GM18519 (cell line): ENCODE results near the gene LRRC28.
A peak's percentile ranks its signal among the peaks of the same experiment; 100 is the strongest.

Experiments
- ATAC-seq: cut with Tn5 transposase; IDR thresholded peaks from one replicate; pipeline ENCODE4 v1.9.1; 2021; ENCODE audit warnings: mild to moderate bottlenecking, moderate library complexity; ENCODE audit not compliant: unreplicated experiment, low FRiP score

The LRRC28 gene

DNA sequence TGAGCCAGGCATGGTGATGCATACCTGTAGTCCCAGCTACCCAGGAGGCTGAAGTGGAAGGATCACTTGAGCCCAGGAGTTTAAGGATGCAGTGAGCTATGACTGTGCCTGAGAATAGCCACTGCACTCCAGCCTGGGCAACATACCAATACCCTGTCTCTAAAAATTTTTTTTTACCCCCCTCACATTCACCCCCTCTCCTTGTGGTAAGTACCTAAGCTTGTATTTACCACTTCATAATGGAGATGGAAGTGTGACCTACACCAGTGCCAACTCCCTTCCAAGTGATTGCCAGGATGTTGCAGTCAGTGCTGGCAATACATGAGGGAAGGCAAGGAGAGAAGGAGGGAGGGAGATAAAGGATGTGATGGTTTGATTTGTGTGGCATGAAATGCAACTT, 84.2 kb downstream of the LRRC28 start:
- no peak for ATAC-seq

DNA sequence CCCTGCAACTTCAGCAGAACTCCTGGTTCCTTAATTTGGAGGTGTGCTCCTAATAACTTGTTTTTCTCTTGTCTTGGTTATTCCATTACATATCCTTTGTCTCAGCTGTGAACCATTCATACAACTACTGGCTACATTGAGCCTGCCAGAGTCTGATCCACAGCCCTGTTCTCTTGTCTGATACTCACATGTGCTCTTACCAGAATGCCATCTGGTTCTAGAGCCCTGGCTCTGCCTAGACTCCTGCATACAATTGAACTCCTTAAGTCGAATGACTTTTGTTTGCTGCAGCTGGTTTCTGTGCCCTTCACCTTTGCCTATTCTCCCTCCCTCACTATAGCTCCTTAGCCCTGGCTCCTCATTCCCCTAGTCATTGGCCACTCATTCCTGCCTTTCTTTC, 85.5 kb downstream of the LRRC28 start:
- no peak for ATAC-seq

DNA sequence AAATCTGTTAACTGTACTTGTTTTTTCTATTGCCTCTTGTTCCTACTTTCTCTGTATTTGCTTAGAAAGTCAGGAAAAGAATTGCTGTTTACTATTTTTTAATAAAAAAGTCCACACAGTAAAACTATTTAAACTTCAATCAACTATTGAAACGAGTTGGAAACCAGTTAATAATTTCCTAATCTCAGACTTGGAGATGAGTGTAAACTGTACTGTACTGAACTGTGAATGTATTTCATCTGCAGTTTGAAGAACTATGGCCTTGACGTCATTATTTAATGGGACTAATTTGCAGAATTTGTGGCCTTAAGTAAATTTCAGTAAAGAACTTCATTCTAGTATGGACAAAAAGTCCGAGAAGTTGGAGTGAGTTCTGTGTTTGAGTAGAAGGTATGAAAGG, 89.1 kb downstream of the LRRC28 start:
- ATAC-seq: no peak

DNA sequence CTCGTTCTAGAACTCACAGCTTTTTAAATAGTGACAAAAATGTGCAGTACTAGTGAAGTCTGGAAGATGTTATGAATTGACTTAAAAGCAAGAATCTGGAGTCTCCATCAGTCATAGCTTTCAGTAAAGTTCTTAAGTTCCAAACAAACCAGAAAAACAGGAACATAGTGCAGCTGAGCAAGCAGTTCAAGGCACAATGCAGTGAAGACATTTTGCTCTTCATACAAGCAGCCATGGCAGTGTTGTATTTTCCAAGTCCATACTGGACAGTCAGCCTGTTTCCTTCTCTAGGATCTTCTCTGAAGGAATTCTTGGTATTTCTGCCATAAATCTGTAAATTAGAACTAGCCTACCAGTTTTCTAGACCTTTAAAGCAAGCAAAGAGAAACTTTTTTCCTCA, 90.5 kb downstream of the LRRC28 start:
- ATAC-seq: no peak

DNA sequence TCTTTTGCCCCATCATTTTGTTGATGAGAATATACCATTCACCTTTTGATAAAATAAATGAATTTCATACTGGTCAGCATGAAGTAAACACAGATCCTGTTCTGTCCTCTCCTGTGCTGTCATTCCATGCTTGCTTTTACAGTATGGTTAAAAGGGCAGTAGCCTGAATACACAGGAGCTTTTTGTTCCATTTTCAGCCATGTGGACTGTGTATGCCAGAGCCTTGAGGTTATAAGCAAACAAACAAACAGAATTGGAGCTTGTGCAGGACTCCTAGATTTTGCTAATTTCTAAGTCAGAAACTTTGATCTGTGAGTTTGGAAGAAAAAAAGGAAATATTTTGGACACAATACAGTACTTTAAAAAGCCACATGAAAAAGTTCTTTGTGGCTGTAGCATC, 91.9 kb downstream of the LRRC28 start:
- no peak for ATAC-seq

DNA sequence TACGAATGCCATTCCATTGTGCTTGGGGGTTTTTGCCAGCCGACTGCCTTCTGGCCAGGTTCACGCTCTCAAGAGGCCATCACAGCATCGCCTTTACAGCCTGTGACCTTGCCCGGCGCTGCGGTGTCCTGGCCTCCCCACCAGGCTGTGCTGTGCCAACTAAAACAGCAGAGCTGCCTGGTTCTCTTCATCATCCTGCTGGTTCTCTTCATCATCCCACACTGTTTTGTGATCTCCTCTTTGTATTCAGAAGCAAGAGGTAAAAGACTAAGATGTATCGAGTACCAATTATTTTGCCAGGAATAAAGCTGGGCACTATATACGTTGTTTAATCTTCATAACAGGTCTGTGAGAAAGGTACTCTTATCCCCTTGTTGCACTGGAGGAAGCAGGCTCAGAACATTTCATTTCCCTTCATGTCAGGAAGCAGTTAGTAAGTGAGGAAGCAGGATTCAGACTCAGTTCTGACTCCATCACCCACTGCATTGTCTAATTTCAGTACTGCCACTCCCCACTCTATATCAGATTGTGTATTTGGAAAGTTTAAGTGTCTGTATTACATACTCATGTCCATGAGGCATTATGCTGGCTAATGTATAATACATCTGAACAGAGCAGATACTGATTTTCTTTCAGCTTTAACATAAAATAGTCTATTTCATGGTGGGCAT, 92.7 kb downstream of the LRRC28 start:
- no peak for ATAC-seq

DNA sequence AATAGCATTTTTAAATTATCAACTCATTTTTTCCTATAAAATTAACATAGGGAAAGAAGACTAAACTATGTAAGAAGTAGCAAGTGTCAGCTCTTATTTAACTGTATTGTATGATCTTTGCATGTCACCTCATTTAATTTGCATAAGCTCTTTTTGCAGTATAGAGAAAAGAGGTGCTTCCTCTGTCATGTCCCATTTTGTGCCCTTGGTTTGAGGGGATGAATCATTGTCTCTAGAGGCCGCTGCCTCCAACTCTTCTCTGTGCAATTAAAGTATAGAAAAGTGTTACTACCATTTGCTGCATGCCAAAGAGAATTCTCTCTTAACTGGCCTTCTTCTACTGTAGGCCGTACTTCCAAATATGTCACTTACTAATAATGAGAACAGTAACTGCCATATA, 93.4 kb downstream of the LRRC28 start:
- ATAC-seq: no peak

DNA sequence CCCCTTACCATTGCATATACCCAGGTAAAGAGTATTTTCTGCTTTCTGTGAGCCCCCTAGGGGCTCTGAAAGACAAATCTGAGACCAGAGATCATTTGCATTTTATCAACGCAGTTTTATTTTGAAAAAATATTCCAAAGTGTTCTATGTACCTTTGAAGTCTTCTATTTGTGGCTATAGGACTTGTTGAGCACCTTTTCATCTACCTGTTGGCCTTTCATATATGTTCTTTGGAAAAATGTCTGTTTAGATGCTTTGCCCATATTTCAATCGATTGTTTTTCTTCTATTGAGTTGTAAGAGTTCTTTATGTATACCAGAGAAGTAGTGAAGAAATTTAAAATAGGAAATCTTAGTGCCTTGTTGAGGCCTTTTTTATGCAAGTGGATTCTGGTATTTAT, 94.0 kb downstream of the LRRC28 start:
- ATAC-seq: no peak

DNA sequence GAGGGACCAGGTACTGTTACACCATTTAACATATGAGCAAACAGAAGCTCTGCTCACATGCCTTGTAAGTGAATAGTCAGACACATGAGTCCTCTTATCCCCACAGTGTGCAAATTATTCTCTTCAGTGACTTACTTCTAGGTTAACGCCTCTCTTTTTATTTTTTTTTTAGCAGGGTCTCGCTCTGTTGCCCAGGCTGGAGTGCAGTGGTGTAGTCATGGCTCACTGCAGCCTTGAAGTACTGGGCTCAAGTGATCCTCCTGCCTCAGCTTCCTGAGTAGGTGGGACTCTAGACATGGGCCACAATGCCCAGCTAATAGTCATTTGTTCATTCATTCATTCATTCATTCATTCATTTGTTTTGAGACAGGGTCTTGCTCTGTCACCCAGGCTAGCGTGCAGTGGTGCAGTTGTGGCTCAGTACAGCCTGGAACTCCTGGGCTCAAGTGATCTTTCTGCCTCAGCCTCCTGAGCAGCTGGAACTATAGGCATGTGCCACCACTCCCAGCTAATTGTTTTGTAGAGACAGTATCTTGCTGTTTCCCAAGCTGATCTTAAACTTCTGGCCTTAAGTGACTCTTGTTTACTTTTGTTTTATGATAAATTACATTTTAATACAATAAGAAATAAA, 94.7 kb downstream of the LRRC28 start:
- ATAC-seq: no peak

DNA sequence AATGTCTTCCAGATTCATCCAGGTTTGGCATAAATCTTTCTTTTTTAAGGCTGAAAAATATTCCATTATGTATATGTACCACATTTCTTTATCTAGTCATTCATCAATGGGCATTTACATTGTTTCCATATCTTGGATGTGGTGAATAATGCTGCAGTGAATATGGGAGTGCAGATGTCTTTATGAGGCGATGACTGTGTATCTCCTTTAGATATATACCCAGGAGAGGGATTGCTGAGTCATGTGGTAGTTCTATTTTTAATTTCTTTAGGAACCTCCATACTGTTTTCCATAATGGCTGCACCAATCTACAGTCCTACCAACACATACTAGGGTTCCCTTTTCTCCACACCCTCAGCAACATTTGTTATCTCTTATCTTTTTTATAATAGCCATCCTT, 96.3 kb downstream of the LRRC28 start:
- ATAC-seq: no peak

DNA sequence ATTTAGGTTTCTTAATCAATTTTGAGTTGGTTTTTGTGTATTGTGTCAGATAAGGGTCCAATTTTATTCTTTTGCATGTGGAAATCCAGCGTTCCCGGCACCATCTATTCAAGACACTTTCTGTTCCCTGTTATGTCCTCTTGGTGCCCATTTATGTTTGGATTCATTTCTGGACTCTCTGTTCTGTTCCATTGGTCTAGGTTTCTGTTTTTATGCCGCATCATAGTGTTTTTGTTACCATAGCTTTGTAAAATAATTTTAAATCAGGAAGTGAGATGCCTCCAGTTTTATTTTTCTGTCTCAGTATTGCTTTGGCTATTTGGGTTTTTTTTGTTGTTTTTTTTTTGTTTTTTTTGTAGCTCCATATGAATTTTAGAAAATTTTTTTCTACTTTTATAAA, 97.1 kb downstream of the LRRC28 start:
- ATAC-seq: no peak

DNA sequence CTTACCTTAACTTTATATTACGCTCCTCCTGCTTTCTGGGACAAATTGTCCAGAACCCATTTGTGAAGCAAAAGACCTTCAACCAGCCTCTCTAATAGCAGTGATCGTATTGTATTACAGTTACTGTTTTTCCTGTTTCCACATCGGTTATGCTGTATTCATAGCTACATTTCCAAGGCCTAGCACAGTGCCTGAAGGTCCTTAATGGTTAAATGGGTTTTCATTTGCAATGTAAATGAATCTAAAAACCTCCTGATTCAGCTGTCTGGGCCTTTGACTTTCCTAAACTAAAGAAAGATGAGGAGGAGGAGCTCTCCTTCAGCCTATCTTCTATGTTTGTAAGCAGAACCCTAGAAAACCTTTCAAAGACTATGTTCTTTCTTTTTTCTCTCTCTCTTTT, 99.1 kb downstream of the LRRC28 start:
- no peak for ATAC-seq

DNA sequence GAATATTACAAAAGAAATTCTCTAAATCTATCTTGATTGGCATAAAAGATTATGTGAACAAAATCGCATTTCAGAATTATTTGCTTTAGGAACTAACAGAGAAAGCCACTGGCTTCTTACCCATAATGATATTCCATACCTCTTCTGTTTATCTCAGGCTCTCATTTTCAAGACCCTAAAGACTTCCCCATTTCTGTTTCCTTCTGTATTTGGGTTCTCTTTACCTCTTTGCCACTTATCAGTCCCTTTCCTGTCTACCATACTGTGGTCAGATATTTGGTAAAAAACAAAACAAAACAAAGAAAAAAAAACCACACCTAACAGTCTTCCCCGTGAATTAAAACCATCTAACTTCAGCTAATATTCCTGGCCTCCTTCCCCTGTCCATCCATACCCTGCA, 108.5 kb downstream of the LRRC28 start:
- no peak for ATAC-seq

DNA sequence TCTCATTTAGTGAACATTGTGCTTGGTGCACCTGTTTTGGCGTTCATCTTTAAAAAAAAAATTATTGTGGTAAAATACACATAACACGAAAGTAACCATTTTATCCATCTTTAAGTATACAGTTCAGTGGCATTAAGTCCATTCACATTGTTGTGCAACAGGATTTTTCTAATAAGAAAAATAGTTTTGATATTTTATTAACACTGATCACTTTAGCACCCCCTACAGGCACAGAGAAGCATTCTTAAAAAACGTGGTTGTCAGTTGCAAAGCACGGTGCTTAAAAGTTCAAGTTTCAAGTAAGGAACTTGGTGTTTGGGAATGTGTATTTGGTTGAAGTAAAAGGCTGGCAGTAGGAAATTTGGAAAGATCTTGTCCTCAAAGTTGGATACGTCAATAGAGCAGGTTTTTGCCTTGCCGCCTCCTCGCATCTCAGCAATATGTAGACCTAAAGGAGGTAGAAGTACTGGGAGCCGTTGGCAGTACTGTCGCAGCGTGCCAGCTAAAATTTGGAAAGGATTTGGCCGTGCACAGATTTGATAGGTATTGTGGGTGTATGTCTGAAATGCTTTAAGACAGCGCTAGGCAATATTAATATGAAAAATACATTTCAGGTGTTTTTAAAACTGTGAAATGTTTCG, 110.4 kb downstream of the LRRC28 start:
- no peak for ATAC-seq

DNA sequence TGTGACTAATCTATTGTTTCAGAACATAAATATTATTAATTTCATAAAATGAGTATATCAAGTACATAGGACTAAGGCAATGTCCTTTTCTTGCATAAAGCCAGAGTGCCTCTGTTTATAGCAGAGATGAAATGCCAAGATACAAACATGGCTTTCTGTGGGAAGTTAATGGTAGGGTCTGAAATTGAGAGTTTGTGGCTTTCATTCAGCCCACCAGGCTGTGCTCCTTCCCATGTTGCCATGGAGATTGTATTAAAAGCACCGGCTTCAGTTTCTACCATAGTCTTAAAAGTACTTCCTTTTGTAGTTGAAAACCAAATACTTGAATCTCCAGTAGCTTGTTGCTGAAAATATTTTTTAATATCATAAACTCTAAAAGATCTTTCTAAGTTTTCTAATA, 114.0 kb downstream of the LRRC28 start:
- ATAC-seq: peak; percentile 68

DNA sequence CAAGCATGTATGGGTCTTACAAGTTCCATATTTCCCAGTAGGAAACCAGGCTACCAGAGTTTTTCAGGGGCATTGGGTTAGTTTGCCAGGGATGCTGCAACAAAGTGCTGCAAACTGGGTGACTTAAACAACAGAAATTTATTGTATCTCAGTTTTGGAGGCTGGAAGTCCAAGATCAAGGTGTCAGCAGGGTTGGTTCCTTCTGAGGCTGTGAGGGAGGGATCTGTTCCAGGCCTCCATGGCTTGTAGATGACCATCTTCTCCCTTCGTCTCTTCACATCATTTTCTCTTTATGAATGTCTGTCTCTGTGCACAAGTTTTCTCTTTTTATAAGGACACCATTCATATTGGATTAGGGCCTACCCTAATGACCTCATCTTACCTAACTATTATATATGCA, 114.7 kb downstream of the LRRC28 start:
- no peak for ATAC-seq

DNA sequence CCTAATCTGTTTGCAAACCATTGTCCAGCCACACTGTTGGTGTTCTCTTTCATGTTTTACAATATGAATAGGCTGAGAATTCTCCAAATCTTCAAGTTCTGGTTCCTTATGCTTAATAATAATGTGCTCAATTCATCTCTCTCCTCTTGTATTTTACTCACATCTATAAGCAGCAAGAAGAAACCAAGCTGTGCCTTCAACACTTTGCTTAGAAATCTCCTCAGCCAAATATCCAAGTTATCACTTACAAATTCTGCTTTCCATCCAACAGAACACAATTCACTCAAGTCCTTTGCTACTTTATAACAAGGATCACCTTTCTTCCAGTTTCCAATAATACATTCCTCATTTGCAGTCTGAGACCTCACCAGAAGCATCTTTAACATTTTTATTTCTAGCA, 117.5 kb downstream of the LRRC28 start:
- no peak for ATAC-seq

DNA sequence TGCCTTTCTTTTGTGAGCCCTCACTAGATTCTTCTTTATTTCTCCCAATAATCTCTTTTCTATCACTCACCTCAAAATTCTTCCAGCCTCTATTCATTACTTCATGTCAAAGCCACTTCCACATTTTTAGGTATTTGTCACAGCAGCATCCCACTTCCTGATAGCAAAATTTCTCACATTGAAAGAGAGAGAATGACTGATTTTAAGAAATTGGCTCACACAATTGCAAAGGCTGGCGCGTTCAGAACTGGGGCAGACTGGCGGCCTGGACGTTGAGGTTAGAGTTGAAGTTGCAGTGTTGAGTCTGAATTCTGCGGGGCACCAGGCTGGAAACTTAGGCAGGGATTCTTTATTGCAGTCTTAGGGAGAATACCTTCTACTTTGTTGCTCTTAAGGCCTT, 117.9 kb downstream of the LRRC28 start:
- no peak for ATAC-seq

DNA sequence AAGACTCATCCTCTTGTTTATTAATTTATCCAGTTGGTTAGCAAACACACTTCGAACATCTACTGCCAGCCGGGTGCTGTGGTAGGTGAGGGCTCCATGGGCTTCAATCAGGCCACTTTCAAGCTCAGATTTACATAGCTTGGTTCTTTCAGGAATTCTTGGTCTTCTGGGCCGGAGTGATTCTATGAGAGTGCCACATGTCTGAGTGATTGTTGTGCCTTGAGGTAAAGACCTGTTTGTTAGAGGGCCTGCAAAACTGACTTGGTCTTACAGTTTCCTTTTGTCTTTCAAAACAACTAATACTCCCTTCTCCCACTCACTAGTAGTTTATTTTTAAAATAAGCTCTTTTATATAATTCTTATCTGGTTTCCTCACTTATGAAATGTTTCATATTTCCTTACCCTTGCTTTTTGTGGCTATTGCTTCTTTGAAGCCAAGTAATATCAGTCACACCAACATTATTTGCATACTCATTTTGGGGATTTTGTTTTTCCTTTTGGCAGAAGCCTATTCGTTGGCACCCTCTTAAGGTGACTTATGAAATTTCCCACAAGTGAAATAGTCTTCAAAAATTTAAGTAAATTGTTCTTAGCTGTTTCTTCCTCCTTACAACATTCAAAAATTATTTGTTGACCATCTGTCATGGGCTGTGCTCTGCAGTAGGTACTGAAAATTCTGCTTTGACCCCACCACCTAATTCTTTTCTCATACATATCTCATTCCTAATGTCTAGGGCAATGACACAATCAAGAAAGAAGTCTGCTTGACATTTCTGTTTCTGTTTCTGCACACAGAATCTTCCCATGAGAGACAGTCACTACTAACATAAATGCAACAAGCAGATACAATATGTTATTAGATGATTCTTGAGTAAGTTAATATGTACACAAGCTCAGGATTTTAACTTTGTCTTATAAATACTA, 120.2 kb downstream of the LRRC28 start:
- ATAC-seq: peak; percentile 74

DNA sequence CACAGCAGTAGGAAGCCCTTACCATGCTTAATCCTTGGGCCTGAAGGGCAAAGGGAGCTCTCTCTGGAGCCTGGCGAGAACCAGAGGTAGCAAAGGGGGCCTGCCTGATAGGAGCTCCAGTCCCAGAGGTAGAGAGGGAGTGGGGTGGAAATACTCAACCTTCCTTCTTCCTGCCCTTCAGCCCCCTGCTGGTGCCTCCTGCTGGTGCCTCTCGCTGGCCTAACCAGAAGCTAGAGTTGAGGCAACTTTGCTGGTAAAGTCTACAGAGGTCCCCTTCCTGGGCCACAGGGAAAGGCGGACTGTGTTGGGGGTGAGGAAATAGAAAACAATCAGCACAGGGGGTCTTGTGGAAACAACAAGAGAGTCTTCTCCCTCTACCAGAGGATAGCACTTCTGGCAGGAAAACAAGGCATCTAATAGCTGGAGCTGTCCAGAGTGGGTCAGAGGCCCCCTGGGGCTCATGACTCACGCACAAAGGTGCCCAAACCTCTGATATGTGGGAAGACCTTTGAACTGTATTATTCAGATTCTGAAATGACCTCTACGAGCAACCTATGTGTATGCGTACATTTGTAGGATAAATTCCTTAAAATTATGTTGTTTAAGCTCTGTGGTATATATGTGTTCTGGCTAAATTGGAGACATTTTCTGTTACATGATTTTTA, 133.9 kb downstream of the LRRC28 start:
- no peak for ATAC-seq

DNA sequence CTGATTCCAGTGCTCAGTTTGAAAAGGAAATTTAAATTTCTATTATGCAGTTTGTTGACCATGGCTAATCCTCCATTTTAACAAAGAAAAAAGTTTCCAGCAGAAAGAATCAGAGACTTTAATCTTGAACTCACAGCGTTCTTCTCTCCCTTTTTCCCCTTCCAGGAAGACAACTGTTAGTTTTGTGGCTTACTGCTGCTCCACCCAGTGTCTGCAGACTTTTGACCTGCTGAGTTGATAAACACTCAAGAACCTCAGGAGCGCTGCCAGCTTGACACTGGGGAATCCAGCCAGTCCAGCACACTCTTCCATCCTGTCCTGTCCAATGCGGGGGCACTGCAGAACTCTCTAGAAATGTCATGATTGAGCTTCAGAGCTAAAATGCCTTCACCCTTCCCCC, 134.6 kb downstream of the LRRC28 start:
- no peak for ATAC-seq
